HEK293 (cell line): ENCODE measurements around the gene FAM89A.

Source experiments
- MEIS1 ChIP-seq: sonication (generic); formaldehyde crosslinking; IDR thresholded peaks from 2 replicates; pipeline ENCODE4 v1.8.1; 2022; ENCODE audit warnings: missing genetic modification reagents, mild to moderate bottlenecking, borderline replicate concordance
- SP2 ChIP-seq: fragments of 450-650 bp; formaldehyde crosslinking; IDR thresholded peaks from 2 replicates; pipeline ENCODE4 v1.5.1; 2016; ENCODE audit warnings: missing biosample characterization, missing genetic modification characterization
- YY1 ChIP-seq: fragments of 450-650 bp; formaldehyde crosslinking; IDR thresholded peaks from 2 replicates; pipeline ENCODE4 v1.5.1; 2018; ENCODE audit warnings: missing biosample characterization, missing genetic modification characterization
- ZBTB1 ChIP-seq: fragments of 450-650 bp; formaldehyde crosslinking; IDR thresholded peaks from 2 replicates; pipeline ENCODE4 v1.5.1; 2016; ENCODE audit warnings: missing biosample characterization, missing genetic modification characterization
- ZNF248 ChIP-seq: fragments of 450-650 bp; formaldehyde crosslinking; IDR thresholded peaks from 2 replicates; pipeline ENCODE4 v1.5.1; 2017; ENCODE audit warnings: missing biosample characterization, missing genetic modification characterization
- ZNF274 ChIP-seq, 2 experiments: fragments of 200-500 bp in 1 of 2; fragments of 450-650 bp in 1 of 2; sonication (Bioruptor generic) in 1 of 2; formaldehyde crosslinking in 1 of 2; IDR thresholded peaks; 2 replicates each; pipeline versions ENCODE4 v1.5.1 to v1.6.1; 2014 to 2016; ENCODE audit warnings: borderline replicate concordance in 1 of 2, inconsistent platforms in 1 of 2, low read length in 1 of 2, missing biosample characterization in 1 of 2, missing genetic modification characterization in 1 of 2
- ZNF292 ChIP-seq: fragments of 450-650 bp; formaldehyde crosslinking; IDR thresholded peaks from 2 replicates; pipeline ENCODE4 v1.5.1; 2016; ENCODE audit warnings: low read depth, missing biosample characterization, missing genetic modification characterization, borderline replicate concordance
- ZNF426 ChIP-seq: fragments of 450-650 bp; formaldehyde crosslinking; IDR thresholded peaks from 2 replicates; pipeline ENCODE4 v1.5.1; 2017; ENCODE audit warnings: missing biosample characterization, missing genetic modification characterization, mild to moderate bottlenecking, inconsistent platforms, moderate library complexity
- ZNF473 ChIP-seq: fragments of 450-650 bp; formaldehyde crosslinking; IDR thresholded peaks from 2 replicates; pipeline ENCODE4 v1.5.1; 2017; ENCODE audit warnings: missing biosample characterization, missing genetic modification characterization
- ZNF549 ChIP-seq: fragments of 450-650 bp; IDR thresholded peaks from 2 replicates; pipeline ENCODE4 v1.5.1; 2018; ENCODE audit warnings: missing biosample characterization, missing genetic modification characterization, mild to moderate bottlenecking, inconsistent platforms, moderate library complexity
- ZNF701 ChIP-seq: fragments of 450-650 bp; formaldehyde crosslinking; IDR thresholded peaks from 2 replicates; pipeline ENCODE4 v1.5.1; 2016; ENCODE audit warnings: missing biosample characterization, missing genetic modification characterization
- ZNF747 ChIP-seq: fragments of 450-650 bp; formaldehyde crosslinking; IDR thresholded peaks from 2 replicates; pipeline ENCODE4 v1.5.1; 2016; ENCODE audit warnings: missing biosample characterization, missing genetic modification characterization
- TF ChIP-seq, protein P1 (sequence below): fragments of 450-650 bp; formaldehyde crosslinking; IDR thresholded peaks from 2 replicates; pipeline ENCODE4 v1.5.0; 2017; ENCODE audit warnings: missing biosample characterization, missing genetic modification characterization, borderline replicate concordance
- TF ChIP-seq, protein P2 (sequence below): fragments of 450-650 bp; formaldehyde crosslinking; optimal IDR thresholded peaks from 2 replicates; pipeline ENCODE3; 2016; ENCODE audit warnings: missing biosample characterization, mild to moderate bottlenecking, missing genetic modification characterization
- TF ChIP-seq, protein P3 (sequence below): fragments of 450-650 bp; formaldehyde crosslinking; IDR thresholded peaks from 2 replicates; pipeline ENCODE4 v1.5.1; 2016; ENCODE audit warnings: missing biosample characterization, missing genetic modification characterization
- TF ChIP-seq, protein P4 (sequence below): fragments of 450-650 bp; formaldehyde crosslinking; IDR thresholded peaks from 2 replicates; pipeline ENCODE4 v1.5.1; 2017; ENCODE audit warnings: missing biosample characterization, missing genetic modification characterization
- TF ChIP-seq, protein P5 (sequence below): fragments of 450-650 bp; formaldehyde crosslinking; IDR thresholded peaks from 2 replicates; pipeline ENCODE4 v1.5.1; 2016; ENCODE audit warnings: missing biosample characterization, missing genetic modification characterization
- TF ChIP-seq, protein P6 (sequence below): fragments of 450-650 bp; formaldehyde crosslinking; IDR thresholded peaks from 2 replicates; pipeline ENCODE4 v1.5.1; 2016; ENCODE audit warnings: missing biosample characterization, missing genetic modification characterization
- TF ChIP-seq, protein P7 (sequence below): fragments of 450-650 bp; formaldehyde crosslinking; IDR thresholded peaks from 2 replicates; pipeline ENCODE4 v1.5.1; 2017; ENCODE audit warnings: missing biosample characterization, missing genetic modification characterization

The FAM89A gene

DNA sequence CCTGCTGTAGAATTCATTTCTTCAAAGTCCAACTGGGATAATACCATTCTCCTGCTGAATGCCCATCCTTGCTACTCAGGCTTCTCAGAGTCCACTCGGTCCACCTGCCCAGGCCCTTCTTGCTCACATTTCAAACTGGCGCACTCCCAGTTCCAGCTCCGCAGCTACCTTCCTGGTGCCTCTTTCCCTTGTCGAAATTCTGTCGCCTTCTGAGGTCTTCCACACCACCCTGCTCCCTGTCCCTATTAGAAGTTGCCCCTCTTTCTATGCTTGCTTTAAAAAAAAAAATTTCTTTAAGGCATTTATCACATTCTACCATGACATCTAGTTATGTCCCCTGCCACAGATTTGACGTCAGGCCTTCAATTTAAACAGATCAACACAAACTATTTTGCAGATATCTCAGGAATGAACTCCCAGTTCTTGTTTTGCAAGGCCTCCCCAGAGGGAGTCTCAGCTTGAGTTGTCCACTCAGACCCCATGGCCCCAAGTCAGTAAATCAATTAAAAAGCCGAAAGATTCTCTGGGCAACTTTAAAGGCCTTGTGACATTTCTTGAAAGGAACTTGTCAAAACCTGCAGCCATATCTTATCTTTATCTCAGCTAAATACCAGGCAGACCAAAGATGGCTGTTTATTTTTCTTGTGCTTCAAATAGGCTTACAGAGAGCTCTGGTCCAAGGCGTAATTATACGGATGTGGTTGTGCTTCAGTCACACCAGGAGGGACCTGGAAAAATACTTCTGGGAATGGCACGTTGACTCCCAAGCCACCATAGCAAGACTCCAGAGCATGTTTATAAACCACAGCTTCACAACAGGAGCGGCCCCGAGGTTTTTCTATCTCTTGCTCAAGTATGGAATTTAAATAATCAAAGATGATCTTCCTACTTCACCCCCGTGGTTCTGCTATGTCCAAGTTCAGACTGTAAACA, 2.2 kb downstream of the FAM89A start (continued):
- TF ChIP-seq, protein P1, sequence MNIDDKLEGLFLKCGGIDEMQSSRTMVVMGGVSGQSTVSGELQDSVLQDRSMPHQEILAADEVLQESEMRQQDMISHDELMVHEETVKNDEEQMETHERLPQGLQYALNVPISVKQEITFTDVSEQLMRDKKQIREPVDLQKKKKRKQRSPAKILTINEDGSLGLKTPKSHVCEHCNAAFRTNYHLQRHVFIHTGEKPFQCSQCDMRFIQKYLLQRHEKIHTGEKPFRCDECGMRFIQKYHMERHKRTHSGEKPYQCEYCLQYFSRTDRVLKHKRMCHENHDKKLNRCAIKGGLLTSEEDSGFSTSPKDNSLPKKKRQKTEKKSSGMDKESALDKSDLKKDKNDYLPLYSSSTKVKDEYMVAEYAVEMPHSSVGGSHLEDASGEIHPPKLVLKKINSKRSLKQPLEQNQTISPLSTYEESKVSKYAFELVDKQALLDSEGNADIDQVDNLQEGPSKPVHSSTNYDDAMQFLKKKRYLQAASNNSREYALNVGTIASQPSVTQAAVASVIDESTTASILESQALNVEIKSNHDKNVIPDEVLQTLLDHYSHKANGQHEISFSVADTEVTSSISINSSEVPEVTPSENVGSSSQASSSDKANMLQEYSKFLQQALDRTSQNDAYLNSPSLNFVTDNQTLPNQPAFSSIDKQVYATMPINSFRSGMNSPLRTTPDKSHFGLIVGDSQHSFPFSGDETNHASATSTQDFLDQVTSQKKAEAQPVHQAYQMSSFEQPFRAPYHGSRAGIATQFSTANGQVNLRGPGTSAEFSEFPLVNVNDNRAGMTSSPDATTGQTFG (tag by site-specific recombination), result no peak
- no peak for TF ChIP-seq SP2
- TF ChIP-seq ZNF426 (tag by site-specific recombination), result no peak
- TF ChIP-seq ZBTB1 (tag by site-specific recombination), result no peak
- TF ChIP-seq, protein P2, sequence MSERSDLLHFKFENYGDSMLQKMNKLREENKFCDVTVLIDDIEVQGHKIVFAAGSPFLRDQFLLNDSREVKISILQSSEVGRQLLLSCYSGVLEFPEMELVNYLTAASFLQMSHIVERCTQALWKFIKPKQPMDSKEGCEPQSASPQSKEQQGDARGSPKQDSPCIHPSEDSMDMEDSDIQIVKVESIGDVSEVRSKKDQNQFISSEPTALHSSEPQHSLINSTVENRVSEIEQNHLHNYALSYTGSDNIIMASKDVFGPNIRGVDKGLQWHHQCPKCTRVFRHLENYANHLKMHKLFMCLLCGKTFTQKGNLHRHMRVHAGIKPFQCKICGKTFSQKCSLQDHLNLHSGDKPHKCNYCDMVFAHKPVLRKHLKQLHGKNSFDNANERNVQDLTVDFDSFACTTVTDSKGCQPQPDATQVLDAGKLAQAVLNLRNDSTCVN (tag by site-specific recombination), result no peak
- no peak for TF ChIP-seq ZNF701 (tag by site-specific recombination)
- no peak for TF ChIP-seq ZNF549
- no peak for TF ChIP-seq ZNF274 (IDR thresholded peaks at IDR 0.05; ENCODE audit: low read length)
- no peak for TF ChIP-seq ZNF274 (tag by site-specific recombination; IDR thresholded peaks at IDR 0.05; ENCODE audit: borderline replicate concordance)
- TF ChIP-seq MEIS1, result no peak
- TF ChIP-seq, protein P3, sequence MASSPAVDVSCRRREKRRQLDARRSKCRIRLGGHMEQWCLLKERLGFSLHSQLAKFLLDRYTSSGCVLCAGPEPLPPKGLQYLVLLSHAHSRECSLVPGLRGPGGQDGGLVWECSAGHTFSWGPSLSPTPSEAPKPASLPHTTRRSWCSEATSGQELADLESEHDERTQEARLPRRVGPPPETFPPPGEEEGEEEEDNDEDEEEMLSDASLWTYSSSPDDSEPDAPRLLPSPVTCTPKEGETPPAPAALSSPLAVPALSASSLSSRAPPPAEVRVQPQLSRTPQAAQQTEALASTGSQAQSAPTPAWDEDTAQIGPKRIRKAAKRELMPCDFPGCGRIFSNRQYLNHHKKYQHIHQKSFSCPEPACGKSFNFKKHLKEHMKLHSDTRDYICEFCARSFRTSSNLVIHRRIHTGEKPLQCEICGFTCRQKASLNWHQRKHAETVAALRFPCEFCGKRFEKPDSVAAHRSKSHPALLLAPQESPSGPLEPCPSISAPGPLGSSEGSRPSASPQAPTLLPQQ (tag by site-specific recombination), result no peak
- TF ChIP-seq, protein P4, sequence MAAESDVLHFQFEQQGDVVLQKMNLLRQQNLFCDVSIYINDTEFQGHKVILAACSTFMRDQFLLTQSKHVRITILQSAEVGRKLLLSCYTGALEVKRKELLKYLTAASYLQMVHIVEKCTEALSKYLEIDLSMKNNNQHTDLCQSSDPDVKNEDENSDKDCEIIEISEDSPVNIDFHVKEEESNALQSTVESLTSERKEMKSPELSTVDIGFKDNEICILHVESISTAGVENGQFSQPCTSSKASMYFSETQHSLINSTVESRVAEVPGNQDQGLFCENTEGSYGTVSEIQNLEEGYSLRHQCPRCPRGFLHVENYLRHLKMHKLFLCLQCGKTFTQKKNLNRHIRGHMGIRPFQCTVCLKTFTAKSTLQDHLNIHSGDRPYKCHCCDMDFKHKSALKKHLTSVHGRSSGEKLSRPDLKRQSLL (tag by site-specific recombination), result no peak; the same call in 1 of the 2 replicates
- TF ChIP-seq ZNF292 (tag by site-specific recombination), result no peak
- TF ChIP-seq, protein P5, sequence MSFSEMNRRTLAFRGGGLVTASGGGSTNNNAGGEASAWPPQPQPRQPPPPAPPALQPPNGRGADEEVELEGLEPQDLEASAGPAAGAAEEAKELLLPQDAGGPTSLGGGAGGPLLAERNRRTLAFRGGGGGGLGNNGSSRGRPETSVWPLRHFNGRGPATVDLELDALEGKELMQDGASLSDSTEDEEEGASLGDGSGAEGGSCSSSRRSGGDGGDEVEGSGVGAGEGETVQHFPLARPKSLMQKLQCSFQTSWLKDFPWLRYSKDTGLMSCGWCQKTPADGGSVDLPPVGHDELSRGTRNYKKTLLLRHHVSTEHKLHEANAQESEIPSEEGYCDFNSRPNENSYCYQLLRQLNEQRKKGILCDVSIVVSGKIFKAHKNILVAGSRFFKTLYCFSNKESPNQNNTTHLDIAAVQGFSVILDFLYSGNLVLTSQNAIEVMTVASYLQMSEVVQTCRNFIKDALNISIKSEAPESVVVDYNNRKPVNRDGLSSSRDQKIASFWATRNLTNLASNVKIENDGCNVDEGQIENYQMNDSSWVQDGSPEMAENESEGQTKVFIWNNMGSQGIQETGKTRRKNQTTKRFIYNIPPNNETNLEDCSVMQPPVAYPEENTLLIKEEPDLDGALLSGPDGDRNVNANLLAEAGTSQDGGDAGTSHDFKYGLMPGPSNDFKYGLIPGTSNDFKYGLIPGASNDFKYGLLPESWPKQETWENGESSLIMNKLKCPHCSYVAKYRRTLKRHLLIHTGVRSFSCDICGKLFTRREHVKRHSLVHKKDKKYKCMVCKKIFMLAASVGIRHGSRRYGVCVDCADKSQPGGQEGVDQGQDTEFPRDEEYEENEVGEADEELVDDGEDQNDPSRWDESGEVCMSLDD (tag by site-specific recombination), result no peak
- no peak for TF ChIP-seq ZNF473
- TF ChIP-seq, protein P6, sequence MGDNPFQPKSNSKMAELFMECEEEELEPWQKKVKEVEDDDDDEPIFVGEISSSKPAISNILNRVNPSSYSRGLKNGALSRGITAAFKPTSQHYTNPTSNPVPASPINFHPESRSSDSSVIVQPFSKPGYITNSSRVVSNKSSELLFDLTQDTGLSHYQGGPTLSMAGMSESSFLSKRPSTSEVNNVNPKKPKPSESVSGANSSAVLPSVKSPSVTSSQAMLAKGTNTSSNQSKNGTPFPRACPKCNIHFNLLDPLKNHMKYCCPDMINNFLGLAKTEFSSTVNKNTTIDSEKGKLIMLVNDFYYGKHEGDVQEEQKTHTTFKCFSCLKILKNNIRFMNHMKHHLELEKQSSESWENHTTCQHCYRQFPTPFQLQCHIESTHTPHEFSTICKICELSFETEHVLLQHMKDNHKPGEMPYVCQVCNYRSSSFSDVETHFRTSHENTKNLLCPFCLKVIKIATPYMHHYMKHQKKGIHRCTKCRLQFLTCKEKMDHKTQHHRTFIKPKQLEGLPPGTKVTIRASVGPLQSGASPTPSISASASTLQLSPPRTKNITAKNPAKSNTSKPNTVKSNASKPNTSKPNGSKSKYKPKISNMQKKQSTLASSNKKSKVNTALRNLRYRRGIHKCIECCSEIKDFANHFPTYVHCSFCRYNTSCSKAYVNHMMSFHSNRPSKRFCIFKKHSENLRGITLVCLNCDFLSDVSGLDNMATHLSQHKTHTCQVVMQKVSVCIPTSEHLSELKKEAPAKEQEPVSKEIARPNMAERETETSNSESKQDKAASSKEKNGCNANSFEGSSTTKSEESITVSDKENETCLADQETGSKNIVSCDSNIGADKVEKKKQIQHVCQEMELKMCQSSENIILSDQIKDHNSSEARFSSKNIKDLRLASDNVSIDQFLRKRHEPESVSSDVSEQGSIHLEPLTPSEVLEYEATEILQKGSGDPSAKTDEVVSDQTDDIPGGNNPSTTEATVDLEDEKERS (tag by site-specific recombination), result no peak
- TF ChIP-seq, protein P7, sequence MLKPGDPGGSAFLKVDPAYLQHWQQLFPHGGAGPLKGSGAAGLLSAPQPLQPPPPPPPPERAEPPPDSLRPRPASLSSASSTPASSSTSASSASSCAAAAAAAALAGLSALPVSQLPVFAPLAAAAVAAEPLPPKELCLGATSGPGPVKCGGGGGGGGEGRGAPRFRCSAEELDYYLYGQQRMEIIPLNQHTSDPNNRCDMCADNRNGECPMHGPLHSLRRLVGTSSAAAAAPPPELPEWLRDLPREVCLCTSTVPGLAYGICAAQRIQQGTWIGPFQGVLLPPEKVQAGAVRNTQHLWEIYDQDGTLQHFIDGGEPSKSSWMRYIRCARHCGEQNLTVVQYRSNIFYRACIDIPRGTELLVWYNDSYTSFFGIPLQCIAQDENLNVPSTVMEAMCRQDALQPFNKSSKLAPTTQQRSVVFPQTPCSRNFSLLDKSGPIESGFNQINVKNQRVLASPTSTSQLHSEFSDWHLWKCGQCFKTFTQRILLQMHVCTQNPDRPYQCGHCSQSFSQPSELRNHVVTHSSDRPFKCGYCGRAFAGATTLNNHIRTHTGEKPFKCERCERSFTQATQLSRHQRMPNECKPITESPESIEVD (tag by site-specific recombination), result peak; percentile 92
- TF ChIP-seq ZNF747 (tag by site-specific recombination), result no peak
- TF ChIP-seq ZNF248 (tag by site-specific recombination), result no peak
- TF ChIP-seq YY1 (tag by site-specific recombination), result peak; percentile 62; the same call in 1 of the 2 replicates
